Keratinocyte (primary cell): ENCODE results near the gene UBE2E1.

ENCODE experiments used
- EZH2 ChIP-seq: IDR thresholded peaks from one replicate; pipeline ENCODE4 v1.6.1; 2012; ENCODE audit warnings: inconsistent platforms, mild to moderate bottlenecking, low read length, moderate library complexity
- TF ChIP-seq, protein P1 (sequence below), 3 experiments: IDR thresholded peaks in 1 of 3; conservative IDR thresholded peaks in 1 of 3; optimal IDR thresholded peaks in 1 of 3; 2 replicates in 2 of 3; 3 replicates in 1 of 3; pipeline versions ENCODE3 to v1.5.1; 2011; ENCODE audit warnings: low read length in 3 of 3, mild to moderate bottlenecking in 3 of 3, moderate library complexity in 2 of 3, control low read depth in 1 of 3, inconsistent platforms in 1 of 3; ENCODE audit not compliant: insufficient read depth in 2 of 3; ENCODE audit errors: extremely low read depth in 1 of 3

DNA sequence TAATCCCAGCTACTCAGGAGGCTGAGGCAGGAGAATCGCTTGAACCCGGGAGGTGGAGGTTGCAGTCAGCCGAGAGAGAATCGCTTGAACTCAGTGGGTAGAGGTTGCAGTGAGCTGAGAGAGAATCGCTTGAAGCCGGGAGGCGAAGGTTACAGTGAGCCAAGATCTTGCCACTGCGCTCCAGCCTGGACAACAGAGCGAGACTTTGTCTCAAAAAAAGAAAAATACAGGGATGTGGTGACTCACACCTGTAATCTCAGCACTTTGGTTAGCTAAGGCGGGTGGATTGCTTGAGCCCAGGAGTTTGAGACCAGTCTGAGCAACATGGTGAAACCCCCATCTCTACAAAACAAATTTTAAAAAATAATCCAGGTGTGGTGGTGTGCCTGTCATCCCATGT, 26.8 kb downstream of the UBE2E1 start:
- TF ChIP-seq, protein P1, sequence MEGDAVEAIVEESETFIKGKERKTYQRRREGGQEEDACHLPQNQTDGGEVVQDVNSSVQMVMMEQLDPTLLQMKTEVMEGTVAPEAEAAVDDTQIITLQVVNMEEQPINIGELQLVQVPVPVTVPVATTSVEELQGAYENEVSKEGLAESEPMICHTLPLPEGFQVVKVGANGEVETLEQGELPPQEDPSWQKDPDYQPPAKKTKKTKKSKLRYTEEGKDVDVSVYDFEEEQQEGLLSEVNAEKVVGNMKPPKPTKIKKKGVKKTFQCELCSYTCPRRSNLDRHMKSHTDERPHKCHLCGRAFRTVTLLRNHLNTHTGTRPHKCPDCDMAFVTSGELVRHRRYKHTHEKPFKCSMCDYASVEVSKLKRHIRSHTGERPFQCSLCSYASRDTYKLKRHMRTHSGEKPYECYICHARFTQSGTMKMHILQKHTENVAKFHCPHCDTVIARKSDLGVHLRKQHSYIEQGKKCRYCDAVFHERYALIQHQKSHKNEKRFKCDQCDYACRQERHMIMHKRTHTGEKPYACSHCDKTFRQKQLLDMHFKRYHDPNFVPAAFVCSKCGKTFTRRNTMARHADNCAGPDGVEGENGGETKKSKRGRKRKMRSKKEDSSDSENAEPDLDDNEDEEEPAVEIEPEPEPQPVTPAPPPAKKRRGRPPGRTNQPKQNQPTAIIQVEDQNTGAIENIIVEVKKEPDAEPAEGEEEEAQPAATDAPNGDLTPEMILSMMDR (optimal IDR thresholded peaks at IDR 0.05 in 1 of 3, IDR thresholded peaks at IDR 0.05 in 1 of 3, conservative IDR thresholded peaks at IDR 0.05 in 1 of 3; ENCODE audit: extremely low read depth in 1 of 3, insufficient read depth in 2 of 3, low read length in 3 of 3), result no peak
- TF ChIP-seq EZH2, result no peak
